ENCODE data around the gene DTX1.

DNA sequence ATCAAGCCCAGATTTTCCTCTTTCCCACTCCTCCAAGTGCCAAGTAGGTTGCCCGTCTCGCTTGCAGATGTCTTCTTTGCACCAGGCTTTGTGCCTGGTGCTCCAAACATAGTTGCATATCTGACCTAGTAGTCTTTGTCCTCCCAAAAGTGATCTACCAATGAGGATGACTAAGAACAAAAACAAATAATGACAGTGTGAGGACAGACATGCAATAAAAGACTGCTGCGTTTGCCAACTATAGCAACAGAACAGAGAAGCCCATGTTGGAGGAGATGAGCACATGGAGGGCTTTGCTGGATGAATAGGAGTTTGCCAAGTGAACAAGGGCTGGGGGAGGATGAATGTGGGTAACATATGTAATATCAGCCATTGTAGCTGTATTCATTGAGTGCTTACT is 15.6 kb downstream of the DTX1 start:
- no peak for TF ChIP-seq POLR2AphosphoS5 (IDR thresholded peaks at IDR 0.05; ENCODE audit: borderline replicate concordance, low read depth, low read length)
- TF ChIP-seq EZH2 (IDR thresholded peaks at IDR 0.05), result no peak
- no peak for TF ChIP-seq FOXP2 (optimal IDR thresholded peaks at IDR 0.05; ENCODE audit: control extremely low read depth, extremely low read length, insufficient read depth)
